ENCODE results near the gene HBG1.

DNA sequence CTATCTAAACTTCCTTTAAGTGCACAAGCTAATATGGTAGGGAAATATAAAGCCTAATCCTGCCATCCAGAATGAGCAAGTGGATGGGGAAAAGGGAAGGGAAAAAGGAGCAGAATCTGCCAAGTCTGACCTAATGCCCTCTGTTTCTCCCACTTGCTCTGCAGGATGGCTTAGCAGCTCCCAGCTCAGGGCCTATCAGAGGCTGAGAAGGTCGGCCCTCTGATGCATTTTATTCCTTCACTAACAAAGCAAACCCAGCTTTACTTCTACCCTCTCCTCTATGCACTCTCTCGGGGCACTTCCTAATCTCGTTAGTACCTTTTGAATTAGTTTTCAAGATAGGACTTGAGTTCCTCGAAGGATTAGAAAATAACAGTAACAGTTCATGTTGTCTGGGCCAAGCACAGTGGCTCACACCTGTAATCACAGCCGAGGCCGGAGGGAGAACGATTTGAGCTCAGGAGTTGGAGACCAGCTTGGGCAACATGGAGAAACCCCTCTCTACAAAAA lies 39.2 kb downstream of the HBG1 start:
- TF ChIP-seq, protein P1, sequence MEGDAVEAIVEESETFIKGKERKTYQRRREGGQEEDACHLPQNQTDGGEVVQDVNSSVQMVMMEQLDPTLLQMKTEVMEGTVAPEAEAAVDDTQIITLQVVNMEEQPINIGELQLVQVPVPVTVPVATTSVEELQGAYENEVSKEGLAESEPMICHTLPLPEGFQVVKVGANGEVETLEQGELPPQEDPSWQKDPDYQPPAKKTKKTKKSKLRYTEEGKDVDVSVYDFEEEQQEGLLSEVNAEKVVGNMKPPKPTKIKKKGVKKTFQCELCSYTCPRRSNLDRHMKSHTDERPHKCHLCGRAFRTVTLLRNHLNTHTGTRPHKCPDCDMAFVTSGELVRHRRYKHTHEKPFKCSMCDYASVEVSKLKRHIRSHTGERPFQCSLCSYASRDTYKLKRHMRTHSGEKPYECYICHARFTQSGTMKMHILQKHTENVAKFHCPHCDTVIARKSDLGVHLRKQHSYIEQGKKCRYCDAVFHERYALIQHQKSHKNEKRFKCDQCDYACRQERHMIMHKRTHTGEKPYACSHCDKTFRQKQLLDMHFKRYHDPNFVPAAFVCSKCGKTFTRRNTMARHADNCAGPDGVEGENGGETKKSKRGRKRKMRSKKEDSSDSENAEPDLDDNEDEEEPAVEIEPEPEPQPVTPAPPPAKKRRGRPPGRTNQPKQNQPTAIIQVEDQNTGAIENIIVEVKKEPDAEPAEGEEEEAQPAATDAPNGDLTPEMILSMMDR (IDR thresholded peaks at IDR 0.05; ENCODE audit: low read depth, low read length, poor library complexity, severe bottlenecking) = no peak
- no peak for TF ChIP-seq EZH2phosphoT487 (IDR thresholded peaks at IDR 0.05; ENCODE audit: borderline replicate concordance, low read length)
